ENCODE results near the gene LCA5. TPM values are rescaled to one million over a fixed set of nuclear protein-coding genes. Genes with fewer than 3 reads are reported as not detected.

LCA5 gene
- total RNA-seq, 1 experiment from 2014 or later = 0.73 TPM

- DNase-seq (no peak), ATAC-seq (no peak)
- Histone ChIP-seq H3K4me3 (ENCODE audit: low read length) (no peak overlapping the region), H3K36me3 (ENCODE audit: low read depth, low read length) (no peaks in the 10 kb centered on the region; the same call in 1 of the 2 replicates), H3K9me2 (replicated peaks; ENCODE audit: low read length) (no peaks in the 10 kb centered on the region), H3F3A (ENCODE audit: low read length, unreplicated experiment) (no peaks in the 10 kb centered on the region), H3K9ac (ENCODE audit: low read length) (no peak overlapping the region), H3K4me2 (ENCODE audit: low read length) (no peak overlapping the region), H3K27me3 (ENCODE audit: low read length) (no peaks in the 10 kb centered on the region), H3K79me2 (ENCODE audit: low read length) (no peaks in the 10 kb centered on the region), H4K20me1 (ENCODE audit: low read length) (no peaks in the 10 kb centered on the region), H3K4me1 (ENCODE audit: insufficient read depth, low read length) (peaks cover 33% of the 10 kb centered on the region), H3K27ac (ENCODE audit: low read length) (no peak overlapping the region), H3K9me3 (ENCODE audit: low read length) (no peaks in the 10 kb centered on the region), H2AFZ (ENCODE audit: low read length) (no peak overlapping the region)
- TF ChIP-seq EZH2phosphoT487 (IDR thresholded peaks at IDR 0.05; ENCODE audit: borderline replicate concordance, low read length) = no peak
- no peak for TF ChIP-seq EZH2 (IDR thresholded peaks at IDR 0.05; ENCODE audit: low read length, unreplicated experiment)
- TF ChIP-seq CTCF (conservative IDR thresholded peaks at IDR 0.05; ENCODE audit: low read depth, low read length) = no peak
- ChIA-PET POLR2A (ENCODE audit: unreplicated experiment) (no interaction called here), CTCF (no interaction called here)
- intact Hi-C loops (cut with micrococcal nuclease) = loop anchor here (5.0 kb wide), 3 partner anchors 72 to 263 kb away; partner anchors contain the start of gene LCA5
- BruUV-seq (replicated peaks) = no TSS peak
These were observed 71.8 kb downstream of the LCA5 start for GRCh38 chr6:79465381-79465780.

GRCh38 chr6:79463621-79464050 is 73.6 kb downstream of the LCA5 start:
- TF ChIP-seq CTCF (conservative IDR thresholded peaks at IDR 0.05; ENCODE audit: low read depth, low read length) (no peak), EZH2 (IDR thresholded peaks at IDR 0.05; ENCODE audit: low read length, unreplicated experiment) (no peak), EZH2phosphoT487 (IDR thresholded peaks at IDR 0.05; ENCODE audit: borderline replicate concordance, low read length) (no peak)
- CTCF ChIA-PET = no interaction called here
- Histone ChIP-seq H3K9me3 (ENCODE audit: low read length) (no peaks in the 10 kb centered on the region), H3K4me3 (ENCODE audit: low read length) (no peak overlapping the region), H3K27ac (ENCODE audit: low read length) (peak overlapping the region; percentile 5; the same call in 1 of the 2 replicates), H2AFZ (ENCODE audit: low read length) (peak overlapping the region; percentile 59; the same call in 1 of the 2 replicates), H3F3A (ENCODE audit: low read length, unreplicated experiment) (no peaks in the 10 kb centered on the region), H3K4me1 (ENCODE audit: insufficient read depth, low read length) (peaks cover 24% of the 10 kb centered on the region), H3K79me2 (ENCODE audit: low read length) (no peaks in the 10 kb centered on the region), H4K20me1 (ENCODE audit: low read length) (no peaks in the 10 kb centered on the region), H3K4me2 (ENCODE audit: low read length) (peak overlapping the region; percentile 41), H3K36me3 (ENCODE audit: low read depth, low read length) (no peaks in the 10 kb centered on the region; the same call in 1 of the 2 replicates), H3K27me3 (ENCODE audit: low read length) (no peaks in the 10 kb centered on the region), H3K9ac (ENCODE audit: low read length) (no peak overlapping the region), H3K9me2 (replicated peaks; ENCODE audit: low read length) (no peaks in the 10 kb centered on the region)
- DNase-seq (peak; percentile 74), ATAC-seq (peak; percentile 78)
- BruUV-seq (replicated peaks) = no TSS peak
- POLR2A ChIA-PET (ENCODE audit: unreplicated experiment) = interaction anchor here (0.7 kb wide), 1 partner anchor 541 kb away, joined by 5 read pairs; the partner anchor contains the start of gene TTK
- intact Hi-C loops (cut with micrococcal nuclease) = loop anchor here (1.0 to 5.0 kb wide), 3 partner anchors 32 to 78 kb away; no protein-coding TSS in a partner anchor

- ATAC-seq (peak; percentile 73), DNase-seq (peak; percentile 49)
- intact Hi-C loops (cut with micrococcal nuclease) = loop anchor here (5.0 kb wide), 1 partner anchor 39 kb away; no protein-coding TSS in a partner anchor
These were observed 76.0 kb downstream of the LCA5 start for GRCh38 chr6:79461205-79461604.

More at GRCh38 chr6:79461205-79461604, 76.0 kb downstream of the LCA5 start:
- no peaks in the 10 kb centered on the region for H3F3A ChIP-seq (ENCODE audit: low read length, unreplicated experiment)
- H4K20me1 ChIP-seq (ENCODE audit: low read length) = no peaks in the 10 kb centered on the region
- no peaks in the 10 kb centered on the region; the same call in 1 of the 2 replicates for H3K36me3 ChIP-seq (ENCODE audit: low read depth, low read length)
- H3K79me2 ChIP-seq (ENCODE audit: low read length) = no peaks in the 10 kb centered on the region
- ChIA-PET CTCF (no interaction called here), POLR2A (ENCODE audit: unreplicated experiment) (interaction anchor here (0.7 kb wide), 1 partner anchor 75 kb away, joined by 3 read pairs; no protein-coding TSS in a partner anchor)
- H3K27ac ChIP-seq (ENCODE audit: low read length) = no peak overlapping the region
- BruUV-seq (replicated peaks) = no TSS peak
- no peak overlapping the region for H2AFZ ChIP-seq (ENCODE audit: low read length)
- H3K4me2 ChIP-seq (ENCODE audit: low read length) = no peak overlapping the region
- no peaks in the 10 kb centered on the region for H3K9me2 ChIP-seq (replicated peaks; ENCODE audit: low read length)
- no peaks in the 10 kb centered on the region for H3K27me3 ChIP-seq (ENCODE audit: low read length)
- no peak overlapping the region for H3K9ac ChIP-seq (ENCODE audit: low read length)
- no peak overlapping the region for H3K4me3 ChIP-seq (ENCODE audit: low read length)
- no peak for TF ChIP-seq EZH2 (IDR thresholded peaks at IDR 0.05; ENCODE audit: low read length, unreplicated experiment)
- TF ChIP-seq CTCF (conservative IDR thresholded peaks at IDR 0.05; ENCODE audit: low read depth, low read length) = no peak
- TF ChIP-seq EZH2phosphoT487 (IDR thresholded peaks at IDR 0.05; ENCODE audit: borderline replicate concordance, low read length) = no peak
- H3K4me1 ChIP-seq (ENCODE audit: insufficient read depth, low read length) = peaks cover 21% of the 10 kb centered on the region
- H3K9me3 ChIP-seq (ENCODE audit: low read length) = no peaks in the 10 kb centered on the region
